MM.1S (cell line): Measurements from ENCODE around the gene AAK1.

ENCODE experiments used
- DNase-seq: peaks from one replicate; pipeline ENCODE4 v3.0.0-alpha.2; 2015
- H2AFZ ChIP-seq: fragments of 300-600 bp; sonication (generic); 2 replicates; pipeline ENCODE4 v1.6.0; 2016; ENCODE audit warnings: antibody characterized with exemption, low read length
- H3F3A ChIP-seq: fragments of 300-600 bp; sonication (generic); 2 replicates; pipeline ENCODE4 v1.6.1; 2016; ENCODE audit warnings: mild to moderate bottlenecking, antibody characterized with exemption, low read length, moderate library complexity, mixed read lengths; ENCODE audit not compliant: insufficient read depth
- H3K27ac ChIP-seq: fragments of 300-600 bp; sonication (generic); 2 replicates; pipeline ENCODE4 v1.5.1; 2016; ENCODE audit warnings: mild to moderate bottlenecking, low read length
- H3K27me3 ChIP-seq: fragments of 300-600 bp; sonication (generic); replicated peaks from 2 replicates; pipeline ENCODE4 v1.6.0; 2016; ENCODE audit warnings: low read length; ENCODE audit not compliant: insufficient read depth
- H3K36me3 ChIP-seq: fragments of 300-600 bp; sonication (generic); replicated peaks from 2 replicates; pipeline ENCODE4 v1.6.1; 2016; ENCODE audit warnings: mild to moderate bottlenecking, low read length, mixed read lengths; ENCODE audit not compliant: insufficient read depth
- H3K4me1 ChIP-seq: fragments of 300-600 bp; sonication (generic); 2 replicates; pipeline ENCODE4 v1.6.1; 2016; ENCODE audit warnings: low read length, mixed read lengths
- H3K4me2 ChIP-seq: fragments of 300-600 bp; sonication (generic); 2 replicates; pipeline ENCODE4 v1.6.0; 2016; ENCODE audit warnings: low read depth, low read length
- H3K4me3 ChIP-seq: fragments of 300-600 bp; sonication (generic); 2 replicates; pipeline ENCODE4 v1.5.1; 2016; ENCODE audit warnings: low read length, mixed read lengths
- H3K79me2 ChIP-seq: fragments of 300-600 bp; sonication (generic); 2 replicates; pipeline ENCODE4 v1.6.1; 2016; ENCODE audit warnings: mixed run types, low read length, mixed read lengths
- H3K9ac ChIP-seq: fragments of 300-600 bp; sonication (generic); 2 replicates; pipeline ENCODE4 v1.6.1; 2016; ENCODE audit warnings: low read length, mixed read lengths
- H3K9me2 ChIP-seq: fragments of 300-600 bp; sonication (generic); replicated peaks from 2 replicates; pipeline ENCODE4 v1.6.1; 2016; ENCODE audit warnings: mild to moderate bottlenecking, low read length, mixed read lengths; ENCODE audit not compliant: insufficient read depth
- H3K9me3 ChIP-seq: fragments of 300-600 bp; sonication (generic); replicated peaks from 2 replicates; pipeline ENCODE4 v1.6.1; 2016; ENCODE audit warnings: mild to moderate bottlenecking, low read length, mixed read lengths; ENCODE audit not compliant: insufficient read depth
- H4K20me1 ChIP-seq: fragments of 300-600 bp; sonication (generic); 2 replicates; pipeline ENCODE4 v1.6.1; 2016; ENCODE audit warnings: mild to moderate bottlenecking, low read length, moderate library complexity, mixed read lengths; ENCODE audit not compliant: insufficient read depth
- EZH2 ChIP-seq: fragments of 300-600 bp; sonication (generic); optimal IDR thresholded peaks from 2 replicates; pipeline ENCODE3; 2017; ENCODE audit warnings: low read depth, mild to moderate bottlenecking, antibody characterized with exemption, low read length, mixed read lengths
- EZH2phosphoT487 ChIP-seq: fragments of 300-600 bp; sonication (generic); IDR thresholded peaks from 2 replicates; pipeline ENCODE4 v1.6.1; 2018; ENCODE audit warnings: antibody characterized with exemption, low read length
- TF ChIP-seq, protein P1 (sequence below): fragments of 300-600 bp; sonication (generic); IDR thresholded peaks from 2 replicates; pipeline ENCODE4 v1.5.1; 2016; ENCODE audit warnings: antibody characterized with exemption, low read length, mixed read lengths

The AAK1 gene

DNA sequence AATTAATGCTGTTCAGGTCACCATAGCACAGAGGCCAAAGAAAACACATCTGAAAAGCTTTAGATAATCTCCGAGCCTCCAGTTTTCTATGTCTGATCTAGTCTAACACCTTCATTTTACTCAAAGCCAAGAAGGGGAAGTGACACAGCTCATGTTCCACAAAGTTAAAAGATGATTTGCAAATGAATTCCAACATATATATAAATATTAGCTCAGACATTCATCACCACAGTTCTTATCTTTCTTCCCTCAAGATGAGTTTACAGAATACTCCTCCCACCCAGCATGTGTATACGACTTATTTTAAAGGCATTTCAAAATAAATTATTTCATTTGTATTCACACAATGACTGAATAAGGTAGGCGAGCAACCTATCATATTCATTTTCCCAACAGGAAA is 82.4 kb downstream of the AAK1 start:
- H3K9me3 ChIP-seq = no peaks in the 10 kb centered on the region
- H4K20me1 ChIP-seq = no peaks in the 10 kb centered on the region
- no peak overlapping the region for H3K27ac ChIP-seq
- H3F3A ChIP-seq = no peaks in the 10 kb centered on the region
- no peak overlapping the region for H3K4me3 ChIP-seq
- TF ChIP-seq EZH2 = no peak
- no peak for TF ChIP-seq EZH2phosphoT487
- TF ChIP-seq, protein P1, sequence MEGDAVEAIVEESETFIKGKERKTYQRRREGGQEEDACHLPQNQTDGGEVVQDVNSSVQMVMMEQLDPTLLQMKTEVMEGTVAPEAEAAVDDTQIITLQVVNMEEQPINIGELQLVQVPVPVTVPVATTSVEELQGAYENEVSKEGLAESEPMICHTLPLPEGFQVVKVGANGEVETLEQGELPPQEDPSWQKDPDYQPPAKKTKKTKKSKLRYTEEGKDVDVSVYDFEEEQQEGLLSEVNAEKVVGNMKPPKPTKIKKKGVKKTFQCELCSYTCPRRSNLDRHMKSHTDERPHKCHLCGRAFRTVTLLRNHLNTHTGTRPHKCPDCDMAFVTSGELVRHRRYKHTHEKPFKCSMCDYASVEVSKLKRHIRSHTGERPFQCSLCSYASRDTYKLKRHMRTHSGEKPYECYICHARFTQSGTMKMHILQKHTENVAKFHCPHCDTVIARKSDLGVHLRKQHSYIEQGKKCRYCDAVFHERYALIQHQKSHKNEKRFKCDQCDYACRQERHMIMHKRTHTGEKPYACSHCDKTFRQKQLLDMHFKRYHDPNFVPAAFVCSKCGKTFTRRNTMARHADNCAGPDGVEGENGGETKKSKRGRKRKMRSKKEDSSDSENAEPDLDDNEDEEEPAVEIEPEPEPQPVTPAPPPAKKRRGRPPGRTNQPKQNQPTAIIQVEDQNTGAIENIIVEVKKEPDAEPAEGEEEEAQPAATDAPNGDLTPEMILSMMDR = no peak
- peaks cover 14% of the 10 kb centered on the region for H3K79me2 ChIP-seq
- H2AFZ ChIP-seq = no peak overlapping the region
- no peaks in the 10 kb centered on the region for H3K9me2 ChIP-seq
- no peak for DNase-seq
- H3K27me3 ChIP-seq = no peaks in the 10 kb centered on the region
- H3K4me2 ChIP-seq = no peak overlapping the region
- H3K4me1 ChIP-seq = no peaks in the 10 kb centered on the region
- H3K9ac ChIP-seq = no peak overlapping the region
- H3K36me3 ChIP-seq = no peaks in the 10 kb centered on the region

- Histone ChIP-seq H3K9me2 (no peaks in the 10 kb centered on the region), H3F3A (no peaks in the 10 kb centered on the region), H3K4me1 (no peaks in the 10 kb centered on the region), H3K36me3 (no peaks in the 10 kb centered on the region), H3K9ac (no peak overlapping the region), H3K4me3 (no peak overlapping the region), H3K4me2 (no peak overlapping the region), H3K27me3 (no peaks in the 10 kb centered on the region), H2AFZ (no peak overlapping the region), H3K27ac (no peak overlapping the region), H4K20me1 (no peaks in the 10 kb centered on the region), H3K9me3 (no peaks in the 10 kb centered on the region), H3K79me2 (peaks cover 11% of the 10 kb centered on the region)
- TF ChIP-seq, protein P1 = no peak
- TF ChIP-seq EZH2 (no peak), EZH2phosphoT487 (no peak)
- DNase-seq = no peak
Measured at GRCh38 chr2:69560147-69560482, 83.4 kb downstream of the AAK1 start.

GRCh38 chr2:69559442-69560146 is 83.9 kb downstream of the AAK1 start:
- Histone ChIP-seq H3K79me2 (peaks cover 6% of the 10 kb centered on the region), H3K9me3 (no peaks in the 10 kb centered on the region), H3K4me3 (no peak overlapping the region), H3K9me2 (no peaks in the 10 kb centered on the region), H2AFZ (no peak overlapping the region), H3K4me2 (no peak overlapping the region), H3K36me3 (no peaks in the 10 kb centered on the region), H4K20me1 (no peaks in the 10 kb centered on the region), H3K9ac (no peak overlapping the region), H3F3A (no peaks in the 10 kb centered on the region), H3K4me1 (no peaks in the 10 kb centered on the region), H3K27ac (no peak overlapping the region), H3K27me3 (no peaks in the 10 kb centered on the region)
- no peak for TF ChIP-seq EZH2
- TF ChIP-seq, protein P1 = peak; percentile 86
- no peak for TF ChIP-seq EZH2phosphoT487
- peak; percentile 66 for DNase-seq
